Measurements from ENCODE around the gene VGLL4. TPM values are rescaled to one million over a fixed set of nuclear protein-coding genes. Genes with fewer than 3 reads are reported as not detected.

The VGLL4 gene
- total and polyA plus RNA-seq, 2 donors (not counting 1 experiment from before 2014, with no cell fraction given) = 25.8 to 29.0 TPM

- H2AFZ ChIP-seq (ENCODE audit: insufficient read depth, low read depth, low read length, poor library complexity, severe bottlenecking) = no peak overlapping the region
- TF ChIP-seq EZH2 (IDR thresholded peaks at IDR 0.05; ENCODE audit: borderline replicate concordance, insufficient read depth, low read depth, low read length, poor library complexity, severe bottlenecking) (no peak), CTCF (IDR thresholded peaks at IDR 0.05) (no peak)
- no peaks in the 10 kb centered on the region for H3K36me3 ChIP-seq (replicated peaks in 1 of 2; ENCODE audit: control extremely low read depth in 1 of 2, control insufficient read depth in 1 of 2, extremely low read depth in 1 of 2, insufficient read depth in 2 of 2, low read length in 1 of 2)
- no peak overlapping the region for H3K4me3 ChIP-seq (ENCODE audit: control extremely low read depth in 1 of 5, extremely low read depth in 1 of 5, insufficient read depth in 1 of 5, low read depth in 2 of 5, low read length in 4 of 5)
- no peaks in the 10 kb centered on the region for H3K4me1 ChIP-seq (ENCODE audit: control insufficient read depth in 2 of 2, insufficient read depth in 2 of 2, low read length in 2 of 2)
- H3K27me3 Mint-ChIP-seq = no peaks in the 10 kb centered on the region
- no peak overlapping the region for H3K9ac ChIP-seq (ENCODE audit: low read length)
- H3K27me3 ChIP-seq (replicated peaks in 1 of 4; ENCODE audit: control extremely low read depth in 1 of 4, control insufficient read depth in 3 of 4, insufficient read depth in 4 of 4, low read length in 3 of 4) = no peaks in the 10 kb centered on the region
- intact Hi-C loops (cut with micrococcal nuclease) = no loop called here
- H3K9me3 Mint-ChIP-seq (ENCODE audit: insufficient read depth) = no peaks in the 10 kb centered on the region
- no peak overlapping the region for H3K4me2 ChIP-seq (replicated peaks; ENCODE audit: low read depth, low read length, poor library complexity, severe bottlenecking)
- ATAC-seq (ENCODE audit: low read depth) = no peak
- no peak for DNase-seq
- no peak overlapping the region for H3K27ac Mint-ChIP-seq
- H3K9me3 ChIP-seq (ENCODE audit: control extremely low read depth in 1 of 3, control insufficient read depth in 2 of 3, insufficient read depth in 1 of 3, low read length in 2 of 3) = peaks cover 0 to 8% (median 0%) of the 10 kb centered on the region in 3 donors
- no peak overlapping the region for H3K4me3 Mint-ChIP-seq
- H4K20me1 ChIP-seq (ENCODE audit: control insufficient read depth, insufficient read depth, low read length, poor library complexity, severe bottlenecking) = no peaks in the 10 kb centered on the region
- 89% methylated on average over 1 of the region's 3 CpGs for WGBS (ENCODE audit: insufficient coverage)
- POLR2A ChIA-PET = no interaction called here
- no peaks in the 10 kb centered on the region for H3K4me1 Mint-ChIP-seq
- CTCF ChIA-PET = no interaction called here
- H3K27ac ChIP-seq (ENCODE audit: low read length in 2 of 2) = no peak overlapping the region
- H3K79me2 ChIP-seq (ENCODE audit: control insufficient read depth, insufficient read depth, low read length) = no peaks in the 10 kb centered on the region
These were observed 105.1 kb downstream of the VGLL4 start for GRCh38 chr3:11538581-11538980.

GRCh38 chr3:11536936-11537612 is 106.6 kb downstream of the VGLL4 start:
- Histone ChIP-seq H4K20me1 (ENCODE audit: control insufficient read depth, insufficient read depth, low read length, poor library complexity, severe bottlenecking) (no peaks in the 10 kb centered on the region), H3K4me2 (replicated peaks; ENCODE audit: low read depth, low read length, poor library complexity, severe bottlenecking) (no peak overlapping the region)
- H3K27ac Mint-ChIP-seq = no peak overlapping the region

More at GRCh38 chr3:11536936-11537612, 106.6 kb downstream of the VGLL4 start:
- 90% methylated on average over 9 of the region's 12 CpGs for WGBS (ENCODE audit: insufficient coverage)
- no peaks in the 10 kb centered on the region for H3K27me3 ChIP-seq (replicated peaks in 1 of 4; ENCODE audit: control extremely low read depth in 1 of 4, control insufficient read depth in 3 of 4, insufficient read depth in 4 of 4, low read length in 3 of 4)
- Mint-ChIP-seq H3K27me3 (no peaks in the 10 kb centered on the region), H3K9me3 (ENCODE audit: insufficient read depth) (no peaks in the 10 kb centered on the region), H3K4me1 (no peaks in the 10 kb centered on the region), H3K4me3 (no peak overlapping the region)
- TF ChIP-seq CTCF (IDR thresholded peaks at IDR 0.05) = no peak
- TF ChIP-seq EZH2 (IDR thresholded peaks at IDR 0.05; ENCODE audit: borderline replicate concordance, insufficient read depth, low read depth, low read length, poor library complexity, severe bottlenecking) = no peak
- H2AFZ ChIP-seq (ENCODE audit: insufficient read depth, low read depth, low read length, poor library complexity, severe bottlenecking) = no peak overlapping the region
- intact Hi-C loops (cut with micrococcal nuclease) = no loop called here
- ATAC-seq (ENCODE audit: low read depth) (no peak), DNase-seq (no peak)
- ChIA-PET POLR2A (no interaction called here), CTCF (no interaction called here)
- H3K79me2 ChIP-seq (ENCODE audit: control insufficient read depth, insufficient read depth, low read length) = no peaks in the 10 kb centered on the region
- no peaks in the 10 kb centered on the region for H3K36me3 ChIP-seq (replicated peaks in 1 of 2; ENCODE audit: control extremely low read depth in 1 of 2, control insufficient read depth in 1 of 2, extremely low read depth in 1 of 2, insufficient read depth in 2 of 2, low read length in 1 of 2)
- H3K27ac ChIP-seq (ENCODE audit: low read length in 2 of 2) = no peak overlapping the region
- H3K9ac ChIP-seq (ENCODE audit: low read length) = no peak overlapping the region
- no peaks in the 10 kb centered on the region for H3K4me1 ChIP-seq (ENCODE audit: control insufficient read depth in 2 of 2, insufficient read depth in 2 of 2, low read length in 2 of 2)
- H3K9me3 ChIP-seq (ENCODE audit: control extremely low read depth in 1 of 3, control insufficient read depth in 2 of 3, insufficient read depth in 1 of 3, low read length in 2 of 3) = peaks cover 0 to 2% (median 0%) of the 10 kb centered on the region in 3 donors
- H3K4me3 ChIP-seq (ENCODE audit: control extremely low read depth in 1 of 5, extremely low read depth in 1 of 5, insufficient read depth in 1 of 5, low read depth in 2 of 5, low read length in 4 of 5) = no peak overlapping the region

Data from B cell (primary cell).